IPS-15b (cell line): ENCODE measurements around the gene FBXO48.

ENCODE experiments used
- H3K27me3 ChIP-seq: one replicate; pipeline ENCODE4 v1.6.1; 2013; ENCODE audit warnings: low read length; ENCODE audit not compliant: control insufficient read depth, insufficient read depth
- H3K36me3 ChIP-seq: one replicate; pipeline ENCODE4 v1.6.1; 2013; ENCODE audit warnings: low read length; ENCODE audit not compliant: control insufficient read depth, insufficient read depth
- H3K4me1 ChIP-seq: one replicate; pipeline ENCODE4 v1.6.1; 2013; ENCODE audit warnings: mild to moderate bottlenecking, low read length; ENCODE audit not compliant: control insufficient read depth, insufficient read depth
- H3K4me3 ChIP-seq: one replicate; pipeline ENCODE4 v1.5.1; 2013; ENCODE audit warnings: low read depth, low read length
- H3K9ac ChIP-seq: one replicate; pipeline ENCODE4 v1.6.1; 2013; ENCODE audit warnings: low read depth, mild to moderate bottlenecking, low read length
- H3K9me3 ChIP-seq: one replicate; pipeline ENCODE4 v1.6.1; 2013; ENCODE audit warnings: mild to moderate bottlenecking, low read length; ENCODE audit not compliant: control insufficient read depth, insufficient read depth

FBXO48 gene

DNA sequence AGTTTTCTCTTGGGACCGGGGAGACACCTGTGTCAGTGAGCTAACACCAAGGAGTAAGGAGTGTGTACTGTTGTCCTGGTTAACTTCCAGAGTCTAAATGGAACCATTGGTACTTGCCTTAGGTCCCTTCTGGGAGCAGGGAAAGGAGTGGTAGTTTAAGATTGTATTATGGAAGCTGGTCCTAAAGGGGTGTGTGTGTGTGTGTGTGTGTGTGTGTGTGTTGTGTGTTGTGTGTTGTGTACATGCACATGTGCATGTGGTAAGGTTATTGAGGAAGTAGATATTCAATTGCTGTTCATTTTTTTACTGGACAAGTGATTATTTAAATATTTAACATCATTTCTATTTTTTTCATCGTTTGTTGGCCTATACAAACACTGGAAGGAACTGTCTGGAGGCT, 1.7 kb upstream of the FBXO48 start:
- Histone ChIP-seq H3K9ac (no peak overlapping the region), H3K27me3 (peaks cover 2% of the 10 kb centered on the region), H3K4me1 (no peaks in the 10 kb centered on the region), H3K9me3 (no peaks in the 10 kb centered on the region), H3K36me3 (no peaks in the 10 kb centered on the region), H3K4me3 (no peak overlapping the region)

DNA sequence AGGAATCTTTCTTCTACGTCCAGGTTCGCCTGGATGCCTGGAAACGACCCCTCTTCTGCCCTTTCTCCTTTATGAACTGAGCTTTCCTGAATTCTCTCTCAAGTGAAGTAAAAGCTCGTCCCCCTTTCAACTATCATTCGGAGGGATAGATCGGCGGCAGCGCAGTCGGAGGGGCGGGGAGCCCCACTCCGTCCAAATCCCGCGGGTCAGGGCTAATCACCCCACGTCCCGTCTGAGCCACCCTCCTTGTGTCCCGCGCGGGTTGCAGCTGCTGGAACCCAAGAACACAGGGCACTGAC, 367 bp downstream of the FBXO48 start:
- peak overlapping the region; percentile 90 for H3K4me3 ChIP-seq
- H3K9me3 ChIP-seq = no peaks in the 10 kb centered on the region
- no peaks in the 10 kb centered on the region for H3K36me3 ChIP-seq
- peak overlapping the region; percentile 55 for H3K9ac ChIP-seq
- H3K4me1 ChIP-seq = no peaks in the 10 kb centered on the region
- peaks cover 2% of the 10 kb centered on the region for H3K27me3 ChIP-seq

DNA sequence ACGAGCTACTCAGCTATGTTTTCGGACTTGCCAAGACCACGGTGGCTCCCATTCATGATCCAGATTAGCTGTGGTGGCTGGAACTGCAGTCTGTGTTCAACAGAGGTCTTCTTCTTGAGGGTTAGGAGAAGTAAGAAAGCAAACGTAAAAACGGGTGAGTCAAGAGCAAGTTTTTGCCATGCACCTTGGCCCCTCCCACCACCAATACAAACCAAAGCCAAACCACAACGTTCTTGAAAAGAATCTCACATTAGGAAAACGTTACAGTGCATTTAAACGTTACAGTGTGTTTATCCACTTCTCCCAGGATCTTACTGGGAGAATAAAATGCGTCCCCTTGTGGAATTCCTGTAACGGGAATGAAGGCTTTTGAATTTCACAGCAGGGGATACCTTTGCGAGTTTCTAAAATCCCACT, 725 bp downstream of the FBXO48 start:
- no peaks in the 10 kb centered on the region for H3K9me3 ChIP-seq
- peak overlapping the region; percentile 55 for H3K9ac ChIP-seq
- no peaks in the 10 kb centered on the region for H3K4me1 ChIP-seq
- peaks cover 2% of the 10 kb centered on the region for H3K27me3 ChIP-seq
- H3K4me3 ChIP-seq = peak overlapping the region; percentile 90
- H3K36me3 ChIP-seq = no peaks in the 10 kb centered on the region

DNA sequence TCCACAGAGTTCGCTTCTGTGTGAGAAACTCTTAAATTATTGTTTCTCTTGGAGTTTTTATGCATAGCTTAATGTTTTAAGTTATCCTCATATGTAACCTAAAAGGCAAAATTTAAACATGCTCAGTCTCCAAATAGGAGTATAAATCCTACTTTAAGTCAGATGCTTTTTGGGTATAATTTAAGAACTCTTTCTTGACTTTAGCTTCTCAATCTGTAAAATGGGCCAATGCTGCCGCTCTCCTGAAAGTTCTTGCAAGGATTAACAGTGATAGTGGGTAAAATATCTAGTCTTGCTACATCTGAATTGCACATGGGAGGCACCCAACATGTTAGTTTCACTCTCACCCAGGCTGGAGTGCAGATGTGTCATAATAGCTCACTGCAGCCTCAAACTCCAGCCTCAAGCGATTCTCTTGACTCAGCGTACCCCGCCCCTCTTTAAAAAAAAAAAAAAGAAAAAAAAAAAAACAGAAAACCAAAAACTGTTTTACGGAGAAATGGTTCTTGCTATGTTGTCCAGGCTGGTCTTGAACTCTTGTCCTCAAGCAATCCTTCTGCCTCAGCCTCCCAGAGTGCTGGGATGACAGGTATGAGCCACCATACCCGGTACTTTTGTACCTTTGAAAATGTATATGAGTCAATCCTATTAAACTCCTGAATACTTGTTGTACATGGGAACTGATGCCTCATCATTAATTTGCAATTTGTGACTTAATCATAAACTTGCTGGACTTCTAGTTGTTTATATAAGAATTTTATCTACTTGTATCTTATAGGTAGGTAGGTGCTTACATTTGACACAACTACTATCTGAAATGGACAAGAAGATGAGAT, 1.8 kb downstream of the FBXO48 start:
- Histone ChIP-seq H3K4me1 (no peaks in the 10 kb centered on the region), H3K27me3 (peaks cover 2% of the 10 kb centered on the region), H3K36me3 (no peaks in the 10 kb centered on the region), H3K9me3 (no peaks in the 10 kb centered on the region), H3K9ac (no peak overlapping the region), H3K4me3 (no peak overlapping the region)

DNA sequence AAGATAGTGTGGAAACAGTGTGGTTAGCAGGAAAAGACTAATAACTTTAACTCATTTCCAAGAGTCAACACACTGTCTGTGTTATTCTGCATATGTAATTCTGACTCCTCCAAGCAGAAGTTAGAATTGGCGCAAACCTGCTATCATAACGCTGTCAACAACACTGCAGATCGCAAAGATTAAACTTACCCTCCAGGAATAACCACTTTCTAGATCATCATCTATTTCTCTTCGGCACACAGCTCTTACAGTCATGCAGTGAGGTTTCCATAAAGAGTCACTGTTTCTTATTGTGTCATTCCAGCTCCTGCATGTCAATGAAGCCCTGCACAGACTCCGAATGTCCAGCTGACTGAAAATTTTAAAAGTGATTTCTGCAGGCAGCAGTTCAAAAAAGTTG, 2.4 kb downstream of the FBXO48 start:
- H3K9me3 ChIP-seq = no peaks in the 10 kb centered on the region
- H3K9ac ChIP-seq = no peak overlapping the region
- H3K36me3 ChIP-seq = no peaks in the 10 kb centered on the region
- no peaks in the 10 kb centered on the region for H3K4me1 ChIP-seq
- peaks cover 2% of the 10 kb centered on the region for H3K27me3 ChIP-seq
- no peak overlapping the region for H3K4me3 ChIP-seq

DNA sequence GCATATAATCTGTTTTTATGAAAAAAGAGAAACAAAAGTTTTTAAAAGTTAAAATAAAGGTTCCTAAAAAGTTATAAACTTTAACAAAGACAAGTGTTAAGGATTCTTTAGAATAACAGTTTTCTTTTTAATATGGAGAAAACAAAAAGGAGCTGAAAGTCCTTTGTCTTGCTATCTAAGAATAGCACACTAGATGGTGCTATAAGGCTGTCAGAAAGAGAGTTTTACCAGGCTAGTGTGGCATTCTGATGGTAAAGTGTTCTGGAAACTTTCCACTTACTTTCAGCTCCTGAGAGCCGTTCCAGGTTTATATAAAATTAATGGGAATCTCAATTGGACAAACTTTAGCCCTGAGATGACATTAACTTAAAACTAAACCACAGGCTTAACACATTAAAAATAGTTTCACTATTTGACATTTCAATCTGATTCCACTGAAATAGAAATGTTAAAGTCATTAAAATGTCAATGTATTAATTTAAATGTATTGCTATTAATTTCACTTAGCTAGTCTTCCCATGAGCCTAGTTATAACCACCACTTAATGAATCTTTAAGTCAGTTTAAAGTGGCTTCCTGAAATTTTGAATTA, 3.7 kb downstream of the FBXO48 start:
- Histone ChIP-seq H3K4me3 (no peak overlapping the region), H3K27me3 (peaks cover 1% of the 10 kb centered on the region), H3K36me3 (no peaks in the 10 kb centered on the region), H3K9me3 (no peaks in the 10 kb centered on the region), H3K4me1 (no peaks in the 10 kb centered on the region), H3K9ac (no peak overlapping the region)

DNA sequence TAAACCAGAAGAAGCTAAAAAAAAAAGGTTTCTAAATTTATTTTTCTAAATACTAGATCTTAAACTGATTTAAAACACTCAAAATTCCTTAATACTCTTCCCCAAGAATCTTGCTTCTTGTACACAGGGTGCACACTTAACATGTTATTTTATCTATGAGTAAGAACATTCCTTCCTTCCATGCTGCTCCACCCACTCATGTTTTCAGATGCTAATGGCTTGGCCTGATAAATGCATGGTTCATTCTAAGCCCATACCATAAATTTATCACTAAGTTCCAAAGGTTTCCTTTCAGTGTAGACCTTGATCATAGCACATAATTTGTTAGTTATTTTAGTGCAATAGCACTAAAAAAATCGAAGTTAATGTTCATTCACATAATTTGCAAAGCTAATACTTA, 8.1 kb downstream of the FBXO48 start:
- Histone ChIP-seq H3K9ac (no peak overlapping the region), H3K27me3 (no peaks in the 10 kb centered on the region), H3K4me3 (no peak overlapping the region), H3K9me3 (no peaks in the 10 kb centered on the region), H3K4me1 (no peaks in the 10 kb centered on the region), H3K36me3 (no peaks in the 10 kb centered on the region)

DNA sequence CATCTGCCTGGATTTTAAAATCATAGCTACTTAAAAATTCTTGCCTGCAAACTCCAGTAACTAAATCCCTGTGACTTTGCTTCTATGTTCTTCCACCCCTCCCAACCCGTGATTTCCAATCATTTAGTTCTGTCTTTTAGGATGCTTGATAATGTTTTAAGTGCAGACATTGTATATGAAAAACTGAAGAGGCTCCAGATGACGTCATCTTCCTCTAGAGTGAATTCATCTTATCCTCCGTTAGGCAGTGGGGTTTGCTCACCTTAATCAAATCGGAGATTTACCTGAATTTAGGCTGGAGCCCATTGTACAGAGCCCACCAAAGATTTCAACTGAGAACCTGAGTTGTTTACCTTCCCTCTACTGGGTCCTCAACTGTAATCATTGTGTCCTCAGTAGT, 10.9 kb downstream of the FBXO48 start:
- no peaks in the 10 kb centered on the region for H3K9me3 ChIP-seq
- H3K27me3 ChIP-seq = no peaks in the 10 kb centered on the region
- no peaks in the 10 kb centered on the region for H3K4me1 ChIP-seq
- H3K9ac ChIP-seq = no peak overlapping the region
- H3K4me3 ChIP-seq = no peak overlapping the region
- no peaks in the 10 kb centered on the region for H3K36me3 ChIP-seq

DNA sequence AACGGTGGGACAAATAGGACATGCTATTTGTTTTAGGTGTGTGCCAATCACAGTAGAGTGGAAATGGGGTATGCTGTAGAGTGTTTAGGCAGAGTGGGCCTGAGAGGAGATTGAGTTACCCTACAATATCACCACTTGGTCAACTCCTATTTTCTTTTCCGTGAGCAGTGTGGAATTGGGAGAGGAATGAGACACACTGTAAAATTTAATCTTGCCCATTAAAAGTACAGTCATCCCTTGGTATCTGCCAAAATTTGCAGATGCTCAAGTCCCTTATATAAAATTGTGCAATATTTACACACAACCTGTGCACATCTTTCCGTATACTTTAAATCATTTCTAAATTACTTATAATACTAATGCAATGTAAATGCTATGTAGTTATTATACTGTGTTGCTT, 12.4 kb downstream of the FBXO48 start:
- H3K36me3 ChIP-seq = no peaks in the 10 kb centered on the region
- no peaks in the 10 kb centered on the region for H3K27me3 ChIP-seq
- no peaks in the 10 kb centered on the region for H3K4me1 ChIP-seq
- no peak overlapping the region for H3K9ac ChIP-seq
- H3K9me3 ChIP-seq = no peaks in the 10 kb centered on the region
- H3K4me3 ChIP-seq = no peak overlapping the region

DNA sequence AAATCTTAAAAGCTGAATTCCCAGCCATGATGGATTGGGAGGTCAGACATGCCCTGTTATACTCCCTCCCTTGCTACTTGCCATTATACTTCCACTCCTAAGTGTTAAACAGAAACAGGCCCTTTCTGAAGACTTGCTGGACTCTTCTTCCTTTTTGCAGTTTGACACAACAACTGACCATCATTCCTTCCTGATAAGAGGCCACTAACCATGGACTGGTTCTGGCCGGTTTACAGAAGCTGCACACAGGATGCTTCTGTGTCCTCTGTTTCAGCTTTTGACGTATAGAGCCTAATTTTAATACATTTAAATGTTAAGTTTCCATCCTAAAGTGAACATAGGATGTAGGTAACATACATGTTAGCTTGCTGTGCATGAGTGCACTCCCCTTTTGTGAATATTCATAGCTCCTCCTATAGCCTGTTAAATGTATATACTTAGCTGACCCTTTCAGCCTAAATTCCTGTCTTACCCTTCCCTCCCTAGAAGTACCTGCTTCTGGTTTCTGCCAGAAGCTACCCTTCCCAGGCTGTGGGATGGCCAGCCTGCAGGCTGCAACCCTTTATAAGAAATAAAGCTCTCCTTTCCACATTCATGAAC, 13.2 kb downstream of the FBXO48 start:
- Histone ChIP-seq H3K27me3 (no peaks in the 10 kb centered on the region), H3K9ac (no peak overlapping the region), H3K4me1 (no peaks in the 10 kb centered on the region), H3K9me3 (no peaks in the 10 kb centered on the region), H3K4me3 (no peak overlapping the region), H3K36me3 (no peaks in the 10 kb centered on the region)

DNA sequence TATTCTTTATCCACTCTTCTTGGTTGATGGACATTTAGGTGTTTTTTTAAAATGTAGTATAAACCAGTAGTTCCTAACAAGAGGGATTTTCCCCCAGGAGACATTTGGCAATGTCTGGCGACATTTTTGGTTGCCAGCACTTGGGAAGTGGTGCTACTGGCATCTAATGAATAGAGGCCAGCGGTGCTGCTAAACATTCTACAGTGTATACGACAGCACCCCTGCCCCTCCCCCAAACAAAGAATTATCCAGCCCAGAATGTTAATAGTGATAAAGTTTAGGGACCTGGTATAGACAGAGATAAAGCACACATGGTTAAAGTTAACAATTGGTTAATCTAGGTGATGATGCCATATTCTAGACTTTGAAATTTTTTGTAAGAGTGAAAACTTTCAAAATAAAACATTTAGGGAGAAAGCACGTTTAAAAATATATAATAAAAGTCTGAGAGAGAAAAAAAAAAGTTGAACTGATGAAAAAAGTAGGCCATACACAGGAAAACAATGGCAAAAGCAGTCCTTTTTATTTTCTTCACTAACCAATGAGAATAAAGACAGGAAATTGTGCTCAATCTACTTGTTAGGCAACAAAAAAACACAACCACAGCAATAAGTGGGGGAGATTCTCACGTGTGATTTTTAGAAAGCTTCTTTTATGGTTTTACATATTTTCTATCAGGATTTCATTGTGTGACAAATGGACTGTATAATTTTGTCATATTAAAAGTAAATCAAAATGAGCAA, 14.8 kb downstream of the FBXO48 start:
- H3K36me3 ChIP-seq = no peaks in the 10 kb centered on the region
- H3K27me3 ChIP-seq = no peaks in the 10 kb centered on the region
- no peaks in the 10 kb centered on the region for H3K9me3 ChIP-seq
- no peak overlapping the region for H3K9ac ChIP-seq
- no peak overlapping the region for H3K4me3 ChIP-seq
- H3K4me1 ChIP-seq = no peaks in the 10 kb centered on the region
